Measurements from ENCODE around the gene EFR3B.

The EFR3B gene

GRCh38 chr2:25158096-25158852 lies 116.4 kb downstream of the EFR3B start:
- TF ChIP-seq TOX (CRISPR knock-in tag; IDR thresholded peaks at IDR 0.05; ENCODE audit: borderline replicate concordance), result no peak
- no peak for TF ChIP-seq BACH2 (CRISPR knock-in tag; IDR thresholded peaks at IDR 0.05; ENCODE audit: borderline replicate concordance)
- TF ChIP-seq ISL1 (CRISPR knock-in tag; IDR thresholded peaks at IDR 0.05), result no peak
- TF ChIP-seq ESRRG (CRISPR knock-in tag; IDR thresholded peaks at IDR 0.05), result no peak
- TF ChIP-seq TCF4 (CRISPR knock-in tag; IDR thresholded peaks at IDR 0.05; ENCODE audit: borderline replicate concordance), result no peak
- no peak for TF ChIP-seq POU6F1 (CRISPR knock-in tag; IDR thresholded peaks at IDR 0.05; ENCODE audit: borderline replicate concordance, low read depth)
- no peak for TF ChIP-seq CREB5 (CRISPR knock-in tag; IDR thresholded peaks at IDR 0.05; ENCODE audit: low read depth)
- no peak for TF ChIP-seq RARB (CRISPR knock-in tag; IDR thresholded peaks at IDR 0.05)
- TF ChIP-seq PPARA (CRISPR knock-in tag; IDR thresholded peaks at IDR 0.05; ENCODE audit: borderline replicate concordance), result no peak
- TF ChIP-seq PATZ1 (CRISPR knock-in tag; IDR thresholded peaks at IDR 0.05; ENCODE audit: borderline replicate concordance), result no peak
- no peak for TF ChIP-seq GLIS3 (CRISPR knock-in tag; IDR thresholded peaks at IDR 0.05)
- no peak for TF ChIP-seq ZFP30 (CRISPR knock-in tag; IDR thresholded peaks at IDR 0.05)
- no peak for TF ChIP-seq TSHZ2 (CRISPR knock-in tag; IDR thresholded peaks at IDR 0.05)
- TF ChIP-seq CSRNP3 (CRISPR knock-in tag; IDR thresholded peaks at IDR 0.05), result no peak
- TF ChIP-seq CSDC2 (CRISPR knock-in tag; IDR thresholded peaks at IDR 0.05), result no peak
- no peak for ATAC-seq

- ATAC-seq, result peak; percentile 75
- TF ChIP-seq TOX (CRISPR knock-in tag; IDR thresholded peaks at IDR 0.05; ENCODE audit: borderline replicate concordance), result no peak
- TF ChIP-seq GLIS3 (CRISPR knock-in tag; IDR thresholded peaks at IDR 0.05), result no peak
- TF ChIP-seq TSHZ2 (CRISPR knock-in tag; IDR thresholded peaks at IDR 0.05), result no peak
- no peak for TF ChIP-seq CSRNP3 (CRISPR knock-in tag; IDR thresholded peaks at IDR 0.05)
- TF ChIP-seq ISL1 (CRISPR knock-in tag; IDR thresholded peaks at IDR 0.05), result no peak
- no peak for TF ChIP-seq ZC3H10 (CRISPR knock-in tag; IDR thresholded peaks at IDR 0.05)
- TF ChIP-seq BACH2 (CRISPR knock-in tag; IDR thresholded peaks at IDR 0.05; ENCODE audit: borderline replicate concordance), result no peak
- no peak for TF ChIP-seq RARB (CRISPR knock-in tag; IDR thresholded peaks at IDR 0.05)
- no peak for TF ChIP-seq ARNTL (CRISPR knock-in tag; IDR thresholded peaks at IDR 0.05; ENCODE audit: borderline replicate concordance, low read depth)
- TF ChIP-seq CREB5 (CRISPR knock-in tag; IDR thresholded peaks at IDR 0.05; ENCODE audit: low read depth), result no peak
- TF ChIP-seq ZNF70 (CRISPR knock-in tag; IDR thresholded peaks at IDR 0.05), result no peak
- no peak for TF ChIP-seq ZFP30 (CRISPR knock-in tag; IDR thresholded peaks at IDR 0.05)
Measured at GRCh38 chr2:25159949-25160348, 118.1 kb downstream of the EFR3B start.

All from SK-N-SH treated with all-trans-retinoic acid at 6 μM for 48 hours (cell line).